GM13977 (cell line): ENCODE results near the gene SFRP5.

ENCODE experiments used
- DNase-seq: peaks from one replicate; pipeline ENCODE4 v3.0.0; 2012; ENCODE audit warnings: low spot score
- CTCF ChIP-seq: IDR thresholded peaks from 2 replicates; pipeline ENCODE4 v1.5.1; 2012; ENCODE audit warnings: mild to moderate bottlenecking, control low read depth; ENCODE audit not compliant: insufficient read depth; ENCODE audit errors: extremely low read depth, missing control alignments
- in situ Hi-C: fragments of 300-500 bp; cut with MboI; formaldehyde crosslinking; loops from one replicate; pipeline ENCODE4 v1.12.0; 2022; ENCODE audit warnings: low sequenced_read_pairs, low pct_unique_long_range_greater_than_20kb, mixed read lengths, inconsistent platforms; ENCODE audit not compliant: unreplicated experiment

Gene SFRP5

GRCh38 chr10:97762056-97762455 lies 9.7 kb downstream of the SFRP5 start:
- no peak for DNase-seq
- no peak for TF ChIP-seq CTCF
- in situ Hi-C loops = no loop called here

DNA sequence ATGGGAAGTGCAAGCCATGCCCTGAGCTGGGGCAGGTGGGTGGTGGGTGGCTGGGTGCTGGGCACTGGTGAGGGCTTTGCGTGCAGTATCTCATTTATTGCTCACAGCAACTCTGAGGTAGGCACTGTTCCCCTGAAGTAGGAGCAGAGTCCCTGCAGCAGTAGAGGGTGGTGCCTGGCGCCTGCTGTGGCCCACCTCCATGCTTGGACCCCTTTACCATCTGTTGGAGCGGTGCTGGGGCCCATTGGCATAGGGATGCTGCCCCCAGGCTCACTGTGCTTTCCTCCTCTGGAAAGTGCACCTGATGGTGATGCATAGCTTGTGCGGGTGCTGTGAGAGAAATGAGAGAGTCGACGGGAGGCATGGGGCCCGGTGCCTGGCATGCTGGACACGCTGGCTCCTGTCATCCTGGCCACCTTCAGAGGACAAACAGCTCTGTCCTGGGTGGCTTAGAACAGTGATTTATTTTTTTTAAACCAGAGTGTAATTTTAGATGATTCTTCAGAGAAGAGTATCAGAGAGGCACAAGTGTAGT lies 10.4 kb downstream of the SFRP5 start:
- no peak for TF ChIP-seq CTCF
- DNase-seq = no peak
- in situ Hi-C loops = no loop called here

DNA sequence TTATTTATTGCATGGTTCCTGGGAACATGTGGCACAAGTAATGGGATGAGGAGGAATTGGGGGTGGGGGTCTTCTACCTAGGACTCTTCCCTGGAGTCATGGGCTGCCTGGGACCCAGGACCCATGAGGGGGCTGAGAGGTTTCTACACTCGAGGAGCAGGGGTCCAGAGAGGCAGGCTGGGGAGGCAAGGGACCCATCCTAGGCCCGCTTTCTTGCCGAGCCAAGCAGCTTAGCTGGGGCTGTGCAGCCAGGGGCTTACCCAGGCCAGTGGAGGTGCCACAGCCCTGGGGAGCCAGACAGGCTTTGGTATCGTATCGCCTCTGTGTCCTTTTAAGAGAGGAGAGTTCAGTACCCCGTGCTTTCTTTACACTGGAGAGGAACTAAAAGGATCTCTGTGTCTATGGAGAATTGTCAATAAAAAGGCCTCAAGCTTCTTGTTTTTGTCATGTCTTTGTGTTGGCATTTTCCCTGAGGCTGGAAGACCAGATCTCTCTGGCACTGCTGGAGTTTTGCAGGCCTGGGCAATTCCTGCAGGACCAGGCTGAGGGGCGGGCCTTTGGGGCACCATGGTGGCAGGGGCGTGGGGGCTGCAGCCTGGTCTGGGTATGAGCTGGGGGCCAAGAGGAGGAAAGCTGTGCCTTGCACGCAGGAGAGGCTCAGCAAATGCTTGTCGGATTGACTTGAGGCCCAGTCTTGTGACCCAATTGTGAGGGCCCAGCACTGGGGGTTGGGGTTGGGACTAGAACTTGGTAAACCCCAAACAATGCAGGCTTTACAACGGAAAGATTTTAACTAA lies 11.1 kb downstream of the SFRP5 start:
- TF ChIP-seq CTCF = no peak
- no peak for DNase-seq
- in situ Hi-C loops = no loop called here

GRCh38 chr10:97759946-97760345 lies 11.9 kb downstream of the SFRP5 start:
- no peak for DNase-seq
- in situ Hi-C loops = no loop called here
- no peak for TF ChIP-seq CTCF

- TF ChIP-seq CTCF = peak; percentile 88
- in situ Hi-C loops = no loop called here
Measured at GRCh38 chr10:97759158-97759887, 12.5 kb downstream of the SFRP5 start.

GRCh38 chr10:97757471-97757870 lies 14.3 kb downstream of the SFRP5 start:
- TF ChIP-seq CTCF = no peak
- no peak for DNase-seq
- in situ Hi-C loops = no loop called here

More at GRCh38 chr10:97759158-97759887, 12.5 kb downstream of the SFRP5 start:
- DNase-seq = peak; percentile 78
